Natural killer cell (primary cell): ENCODE data around the gene HINT2. TPM values are rescaled to one million over a fixed set of nuclear protein-coding genes. Genes with fewer than 3 reads are reported as not detected.

Experiments used
- ATAC-seq, 3 donors: fragments of 150-1000 bp in 2 of 3; fragments of 200-7000 bp in 1 of 3; cut with Tn5 transposase; 1 replicate in 1 of 3; 2 replicates in 2 of 3; pipeline ENCODE4 v1.10.0; 2021; ENCODE audit warnings: mild to moderate bottlenecking in 2 of 3, moderate library complexity in 2 of 3
- DNase-seq, 2 donors: peaks; one replicate each; pipeline versions ENCODE4 v3.0.0 to v3.0.0-alpha.2; 2013 to 2021; ENCODE audit warnings: mixed read lengths in 1 of 2
- H3K27ac ChIP-seq: one replicate; pipeline ENCODE4 v1.5.1; 2013; ENCODE audit warnings: mild to moderate bottlenecking, low read length
- H3K27me3 ChIP-seq: one replicate; pipeline ENCODE4 v1.6.1; 2013; ENCODE audit warnings: low read length; ENCODE audit not compliant: control insufficient read depth, insufficient read depth
- H3K36me3 ChIP-seq: one replicate; pipeline ENCODE4 v1.6.1; 2013; ENCODE audit warnings: low read length; ENCODE audit not compliant: control insufficient read depth, insufficient read depth
- H3K4me1 ChIP-seq: one replicate; pipeline ENCODE4 v1.6.1; 2013; ENCODE audit warnings: low read length; ENCODE audit not compliant: control insufficient read depth, insufficient read depth
- H3K4me3 ChIP-seq: one replicate; pipeline ENCODE4 v1.5.1; 2013; ENCODE audit warnings: low read length
- H3K9me3 ChIP-seq: one replicate; pipeline ENCODE4 v1.6.1; 2013; ENCODE audit warnings: low read length; ENCODE audit not compliant: control insufficient read depth, insufficient read depth
- H3K27ac Mint-ChIP-seq, 2 donors: one replicate each; pipeline ENCODE4 v1.8.0; 2022; ENCODE audit warnings: mild to moderate bottlenecking in 2 of 2, mixed read lengths in 2 of 2, moderate library complexity in 1 of 2
- H3K27me3 Mint-ChIP-seq, 2 donors: one replicate each; pipeline ENCODE4 v1.8.0; 2022; ENCODE audit warnings: low read depth in 2 of 2, mixed read lengths in 2 of 2
- H3K36me3 Mint-ChIP-seq: one replicate; pipeline ENCODE4 v1.8.0; 2022; ENCODE audit warnings: mixed read lengths
- H3K4me1 Mint-ChIP-seq, 2 donors: one replicate each; pipeline ENCODE4 v1.8.0; 2022; ENCODE audit warnings: mixed read lengths in 2 of 2
- H3K4me3 Mint-ChIP-seq: one replicate; pipeline ENCODE4 v1.8.0; 2022; ENCODE audit warnings: mild to moderate bottlenecking, moderate library complexity, mixed read lengths
- H3K9me3 Mint-ChIP-seq, 2 donors: one replicate each; pipeline ENCODE4 v1.8.0; 2022; ENCODE audit warnings: mixed read lengths in 2 of 2
- WGBS: methylation state at CpG from one replicate; pipeline ENCODE4 v1.1.7; 2013; ENCODE audit warnings: missing lambda C conversion rate; ENCODE audit not compliant: insufficient coverage; 5-methylcytosine and 5-hydroxymethylcytosine counted together
- intact Hi-C: fragments of 100-400 bp; cut with micrococcal nuclease; formaldehyde crosslinking; loops from one replicate; pipeline ENCODE4 v1.14.2; 2022
- total RNA-seq, 4 donors: library from RNA; stranded (reverse); fragments of 120-200 nt in 1 of 4; gene quantifications; one replicate each; pipeline versions ENCODE4 v1.2.3 to v1.2.4, GENCODE V29; 2013 to 2022
- TF ChIP-seq, protein P1 (sequence below): fragments of 200-600 bp; IDR thresholded peaks from one replicate; pipeline ENCODE4 v1.8.0; 2022; ENCODE audit warnings: antibody characterized with exemption

The HINT2 gene
- total RNA-seq, 3 donors from 2014 or later (not counting 1 experiment from before 2014, with no cell fraction given): 25.8 to 27.5 (median 25.9) TPM

- H3K9me3 Mint-ChIP-seq: no peaks in the 10 kb centered on the region
- H3K4me3 Mint-ChIP-seq: no peak overlapping the region
- no peaks in the 10 kb centered on the region for H3K27me3 ChIP-seq
- H3K4me3 ChIP-seq: no peak overlapping the region
- intact Hi-C loops: no loop called here
- no peak overlapping the region for H3K27ac Mint-ChIP-seq
- peaks cover 0 to 13% of the 10 kb centered on the region in 2 donors for H3K4me1 Mint-ChIP-seq
- no peak for ATAC-seq
- H3K36me3 ChIP-seq: no peaks in the 10 kb centered on the region
- peaks cover 17% of the 10 kb centered on the region for H3K4me1 ChIP-seq
- WGBS: 68% methylated on average over 5 of the region's 5 CpGs
- no peaks in the 10 kb centered on the region for H3K36me3 Mint-ChIP-seq
- TF ChIP-seq, protein P1, sequence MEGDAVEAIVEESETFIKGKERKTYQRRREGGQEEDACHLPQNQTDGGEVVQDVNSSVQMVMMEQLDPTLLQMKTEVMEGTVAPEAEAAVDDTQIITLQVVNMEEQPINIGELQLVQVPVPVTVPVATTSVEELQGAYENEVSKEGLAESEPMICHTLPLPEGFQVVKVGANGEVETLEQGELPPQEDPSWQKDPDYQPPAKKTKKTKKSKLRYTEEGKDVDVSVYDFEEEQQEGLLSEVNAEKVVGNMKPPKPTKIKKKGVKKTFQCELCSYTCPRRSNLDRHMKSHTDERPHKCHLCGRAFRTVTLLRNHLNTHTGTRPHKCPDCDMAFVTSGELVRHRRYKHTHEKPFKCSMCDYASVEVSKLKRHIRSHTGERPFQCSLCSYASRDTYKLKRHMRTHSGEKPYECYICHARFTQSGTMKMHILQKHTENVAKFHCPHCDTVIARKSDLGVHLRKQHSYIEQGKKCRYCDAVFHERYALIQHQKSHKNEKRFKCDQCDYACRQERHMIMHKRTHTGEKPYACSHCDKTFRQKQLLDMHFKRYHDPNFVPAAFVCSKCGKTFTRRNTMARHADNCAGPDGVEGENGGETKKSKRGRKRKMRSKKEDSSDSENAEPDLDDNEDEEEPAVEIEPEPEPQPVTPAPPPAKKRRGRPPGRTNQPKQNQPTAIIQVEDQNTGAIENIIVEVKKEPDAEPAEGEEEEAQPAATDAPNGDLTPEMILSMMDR: no peak
- H3K9me3 ChIP-seq: no peaks in the 10 kb centered on the region
- H3K27me3 Mint-ChIP-seq: no peaks in the 10 kb centered on the region
- no peak overlapping the region for H3K27ac ChIP-seq
- DNase-seq: no peak
These were observed 25.1 kb upstream of the HINT2 start for GRCh38 chr9:35839926-35840325.

DNA sequence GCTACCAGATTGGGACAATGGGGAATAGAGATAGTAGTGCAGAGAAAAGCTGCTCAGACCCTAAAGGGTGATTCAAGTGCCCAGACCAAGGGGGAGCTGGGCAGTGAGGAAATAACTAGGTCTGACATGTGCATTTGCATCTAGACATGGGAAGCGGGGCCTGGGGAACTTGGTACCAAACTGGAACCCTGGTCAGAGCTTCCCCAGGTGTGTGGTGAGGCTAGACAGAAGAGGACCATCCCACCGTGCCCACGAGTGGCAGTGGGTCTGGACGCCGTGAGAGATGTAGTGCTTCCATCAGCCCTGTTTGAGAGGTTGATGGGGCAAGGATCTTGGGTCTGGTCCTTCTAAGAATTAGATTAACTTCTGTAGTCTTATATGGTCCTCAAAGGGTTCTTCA is 21.8 kb upstream of the HINT2 start:
- Mint-ChIP-seq H3K4me3 (no peak overlapping the region), H3K27me3 (no peaks in the 10 kb centered on the region), H3K9me3 (no peaks in the 10 kb centered on the region), H3K36me3 (no peaks in the 10 kb centered on the region), H3K4me1 (peaks cover 0 to 14% of the 10 kb centered on the region in 2 donors), H3K27ac (no peak overlapping the region)
- no peaks in the 10 kb centered on the region for H3K27me3 ChIP-seq
- no peak overlapping the region for H3K27ac ChIP-seq
- H3K36me3 ChIP-seq: no peaks in the 10 kb centered on the region
- DNase-seq (no peak), ATAC-seq (no peak)
- H3K4me3 ChIP-seq: no peak overlapping the region
- H3K9me3 ChIP-seq: no peaks in the 10 kb centered on the region
- TF ChIP-seq, protein P1: no peak
- peaks cover 14% of the 10 kb centered on the region for H3K4me1 ChIP-seq
- WGBS: 94% methylated on average over 5 of the region's 5 CpGs
- intact Hi-C loops: no loop called here

DNA sequence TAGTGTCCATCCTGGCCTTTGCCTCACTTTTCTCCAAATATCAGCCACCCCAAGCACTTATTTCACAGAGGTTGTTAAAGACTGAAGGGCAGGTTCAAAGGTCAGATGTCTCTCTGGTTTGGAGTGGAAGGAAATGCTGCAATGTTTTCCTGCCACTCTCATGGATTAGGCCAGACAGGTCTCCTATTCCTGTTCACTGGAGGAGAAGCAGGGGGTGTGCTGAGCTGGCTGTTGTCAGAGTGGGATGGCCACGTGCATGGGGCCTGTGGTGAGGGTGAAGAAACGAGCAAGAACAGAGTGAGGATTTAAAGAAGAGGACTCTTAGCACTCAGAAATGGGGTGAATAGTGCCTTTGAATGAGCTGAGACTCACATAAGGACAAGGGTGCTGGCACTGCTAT is 20.9 kb upstream of the HINT2 start:
- Mint-ChIP-seq H3K9me3 (no peaks in the 10 kb centered on the region), H3K36me3 (no peaks in the 10 kb centered on the region), H3K27me3 (no peaks in the 10 kb centered on the region), H3K27ac (no peak overlapping the region), H3K4me1 (peaks cover 0 to 18% of the 10 kb centered on the region in 2 donors), H3K4me3 (no peak overlapping the region)
- Histone ChIP-seq H3K27me3 (no peaks in the 10 kb centered on the region), H3K36me3 (no peaks in the 10 kb centered on the region), H3K4me3 (no peak overlapping the region), H3K4me1 (peaks cover 14% of the 10 kb centered on the region), H3K9me3 (no peaks in the 10 kb centered on the region), H3K27ac (no peak overlapping the region)
- intact Hi-C loops: no loop called here
- TF ChIP-seq, protein P1: no peak
- ATAC-seq: no peak
- 69% methylated on average over 2 of the region's 2 CpGs for WGBS
- DNase-seq: no peak

GRCh38 chr9:35835216-35835632 is 20.4 kb upstream of the HINT2 start:
- Mint-ChIP-seq H3K4me3 (no peak overlapping the region), H3K4me1 (peaks cover 2 to 20% of the 10 kb centered on the region in 2 donors), H3K9me3 (no peaks in the 10 kb centered on the region), H3K36me3 (no peaks in the 10 kb centered on the region), H3K27ac (no peak overlapping the region), H3K27me3 (no peaks in the 10 kb centered on the region)
- H3K4me3 ChIP-seq: no peak overlapping the region
- peak in 1 of 3 donors; percentile 42 for ATAC-seq
- TF ChIP-seq, protein P1: no peak
- WGBS: 89% methylated on average over 3 of the region's 3 CpGs
- H3K4me1 ChIP-seq: peaks cover 14% of the 10 kb centered on the region
- DNase-seq: peak in 1 of 2 donors; percentile 40
- H3K27me3 ChIP-seq: no peaks in the 10 kb centered on the region
- H3K27ac ChIP-seq: no peak overlapping the region
- intact Hi-C loops: no loop called here
- no peaks in the 10 kb centered on the region for H3K36me3 ChIP-seq
- H3K9me3 ChIP-seq: no peaks in the 10 kb centered on the region
